GM12874 (cell line): ENCODE data around the gene TMEM134.

Experiments used
- TF ChIP-seq, protein P1 (sequence below): IDR thresholded peaks from 2 replicates; pipeline ENCODE4 v1.5.1; 2011; ENCODE audit warnings: low read depth, mild to moderate bottlenecking, control low read depth, low read length, moderate library complexity; ENCODE audit not compliant: insufficient read depth

TMEM134 gene

DNA sequence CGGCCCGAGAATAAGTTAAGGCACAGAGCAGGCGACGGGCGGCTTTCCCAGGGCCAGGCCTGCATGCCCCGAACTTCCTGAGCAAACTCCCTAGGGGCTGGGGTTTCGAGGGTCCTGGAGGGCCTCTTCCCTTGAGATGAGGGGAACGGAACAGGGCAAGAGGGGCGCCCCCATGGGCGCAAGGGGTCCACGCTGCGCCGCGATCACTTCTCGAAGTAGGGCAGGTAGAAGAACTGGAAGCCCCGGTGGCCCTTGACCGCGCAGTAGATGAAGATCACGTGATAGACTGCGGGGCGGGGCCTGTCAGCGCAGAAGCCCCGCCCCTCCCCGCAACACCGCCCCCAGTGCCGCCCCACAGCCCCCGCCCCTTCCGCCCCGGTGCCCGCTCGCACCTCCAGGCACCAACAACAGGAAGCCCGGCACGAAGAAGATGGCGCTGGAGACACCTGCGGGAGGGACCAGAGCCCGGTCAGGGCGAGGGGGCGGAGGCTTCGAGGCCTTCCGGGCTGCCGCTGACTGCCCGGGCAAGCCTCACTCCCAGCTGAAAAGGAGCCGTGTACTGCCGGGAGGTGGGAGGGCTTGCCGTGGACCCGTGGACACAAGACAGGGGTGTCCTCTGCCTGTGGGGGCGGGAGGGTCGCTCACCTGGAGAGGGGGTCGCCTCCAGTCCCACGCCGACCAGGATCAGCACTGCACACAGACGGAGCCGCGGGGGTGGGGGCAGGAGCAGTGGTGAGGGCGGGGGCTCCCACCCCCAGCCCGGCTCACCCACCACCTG, 4.5 kb downstream of the TMEM134 start:
- TF ChIP-seq, protein P1, sequence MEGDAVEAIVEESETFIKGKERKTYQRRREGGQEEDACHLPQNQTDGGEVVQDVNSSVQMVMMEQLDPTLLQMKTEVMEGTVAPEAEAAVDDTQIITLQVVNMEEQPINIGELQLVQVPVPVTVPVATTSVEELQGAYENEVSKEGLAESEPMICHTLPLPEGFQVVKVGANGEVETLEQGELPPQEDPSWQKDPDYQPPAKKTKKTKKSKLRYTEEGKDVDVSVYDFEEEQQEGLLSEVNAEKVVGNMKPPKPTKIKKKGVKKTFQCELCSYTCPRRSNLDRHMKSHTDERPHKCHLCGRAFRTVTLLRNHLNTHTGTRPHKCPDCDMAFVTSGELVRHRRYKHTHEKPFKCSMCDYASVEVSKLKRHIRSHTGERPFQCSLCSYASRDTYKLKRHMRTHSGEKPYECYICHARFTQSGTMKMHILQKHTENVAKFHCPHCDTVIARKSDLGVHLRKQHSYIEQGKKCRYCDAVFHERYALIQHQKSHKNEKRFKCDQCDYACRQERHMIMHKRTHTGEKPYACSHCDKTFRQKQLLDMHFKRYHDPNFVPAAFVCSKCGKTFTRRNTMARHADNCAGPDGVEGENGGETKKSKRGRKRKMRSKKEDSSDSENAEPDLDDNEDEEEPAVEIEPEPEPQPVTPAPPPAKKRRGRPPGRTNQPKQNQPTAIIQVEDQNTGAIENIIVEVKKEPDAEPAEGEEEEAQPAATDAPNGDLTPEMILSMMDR: no peak

- TF ChIP-seq, protein P1: no peak
These were observed 5.2 kb downstream of the TMEM134 start for GRCh38 chr11:67463680-67464410.

- TF ChIP-seq, protein P1: no peak
These were observed 5.9 kb downstream of the TMEM134 start for GRCh38 chr11:67463186-67463585.

DNA sequence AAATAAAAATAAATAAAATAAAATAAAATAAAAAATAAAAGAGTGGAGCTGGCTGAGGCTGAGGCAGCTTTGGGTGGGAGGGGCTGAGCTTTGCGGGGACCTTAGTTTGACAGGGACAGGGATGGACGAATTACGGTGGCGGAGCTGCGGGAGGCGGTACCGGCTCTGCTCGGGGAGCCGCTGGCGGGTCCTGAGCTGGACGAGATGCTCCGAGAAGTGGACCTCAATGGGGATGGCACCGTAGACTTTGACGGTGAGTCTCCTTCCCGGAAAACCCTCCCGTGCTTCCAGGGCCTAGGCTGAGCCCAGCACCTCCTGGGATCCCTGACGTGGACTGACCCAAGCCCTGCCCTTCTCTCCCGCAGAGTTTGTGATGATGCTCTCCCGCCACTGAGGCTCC, 10.8 kb downstream of the TMEM134 start:
- TF ChIP-seq, protein P1: no peak

- TF ChIP-seq, protein P1: no peak
These were observed 11.6 kb downstream of the TMEM134 start for GRCh38 chr11:67457453-67457852.

GRCh38 chr11:67456068-67456705, 12.9 kb downstream of the TMEM134 start:
- TF ChIP-seq, protein P1: no peak

- TF ChIP-seq, protein P1: no peak
These were observed 14.0 kb downstream of the TMEM134 start, which contains the start of gene CABP4 for GRCh38 chr11:67455054-67455453. TSS of gene CABP4 (plus strand) at chr11:67455354. CDS start at chr11:67455424, 70 bp downstream.
